GM18868 (cell line): ENCODE measurements around the gene IKZF5.

ENCODE experiments used
- ATAC-seq: cut with Tn5 transposase; IDR thresholded peaks from one replicate; pipeline ENCODE4 v1.9.1; 2021; ENCODE audit warnings: mild to moderate bottlenecking, moderate library complexity; ENCODE audit not compliant: unreplicated experiment

Gene IKZF5, protein sequence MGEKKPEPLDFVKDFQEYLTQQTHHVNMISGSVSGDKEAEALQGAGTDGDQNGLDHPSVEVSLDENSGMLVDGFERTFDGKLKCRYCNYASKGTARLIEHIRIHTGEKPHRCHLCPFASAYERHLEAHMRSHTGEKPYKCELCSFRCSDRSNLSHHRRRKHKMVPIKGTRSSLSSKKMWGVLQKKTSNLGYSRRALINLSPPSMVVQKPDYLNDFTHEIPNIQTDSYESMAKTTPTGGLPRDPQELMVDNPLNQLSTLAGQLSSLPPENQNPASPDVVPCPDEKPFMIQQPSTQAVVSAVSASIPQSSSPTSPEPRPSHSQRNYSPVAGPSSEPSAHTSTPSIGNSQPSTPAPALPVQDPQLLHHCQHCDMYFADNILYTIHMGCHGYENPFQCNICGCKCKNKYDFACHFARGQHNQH

DNA sequence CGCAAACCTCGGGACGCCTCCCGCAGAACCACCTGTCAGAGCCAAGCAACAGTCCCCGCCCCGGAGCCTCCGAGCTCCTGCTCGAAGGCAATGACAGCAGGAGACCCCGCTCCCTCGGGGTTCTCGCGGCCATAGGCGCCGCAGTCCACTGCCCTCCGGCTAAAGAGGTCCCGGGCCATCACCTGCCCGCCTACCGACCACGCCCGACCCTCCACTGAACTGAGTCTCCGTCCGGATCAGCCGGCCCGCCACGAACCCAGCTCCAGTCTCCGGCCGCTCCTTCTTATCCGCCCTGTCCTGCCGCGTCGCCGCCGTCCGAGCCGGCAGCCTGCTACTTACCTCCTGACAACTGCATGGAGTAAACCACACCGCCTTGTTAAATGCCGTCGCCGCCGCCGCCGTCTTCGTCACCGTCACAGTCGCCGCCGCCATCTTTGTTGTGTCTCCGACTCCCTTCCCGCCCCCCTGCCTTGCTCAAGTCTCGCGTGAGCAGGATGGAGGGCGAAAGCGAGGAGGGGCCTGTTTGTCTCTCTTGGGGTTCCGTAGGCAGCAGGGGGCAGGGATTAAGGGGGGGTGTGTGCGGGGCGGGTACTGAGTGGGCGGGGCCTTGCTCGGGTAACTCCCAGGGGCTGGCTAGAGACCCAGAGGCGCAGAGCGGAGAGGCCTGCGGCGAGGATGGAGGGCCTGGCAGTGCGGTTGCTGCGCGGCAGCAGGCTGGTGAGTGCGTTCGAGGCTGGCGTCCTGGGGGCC lies at the start of gene IKZF5, which contains the start of gene ACADSB:
IKZF5 (minus strand) TSS at position 441 of the 750 bp plus-strand sequence. CDS start 10,170 bp downstream, outside the sequence.
ACADSB (plus strand) TSS at position 652 of the 750 bp plus-strand sequence; CDS start at position 676, 24 bp downstream.
- peak; percentile 86 for ATAC-seq

DNA sequence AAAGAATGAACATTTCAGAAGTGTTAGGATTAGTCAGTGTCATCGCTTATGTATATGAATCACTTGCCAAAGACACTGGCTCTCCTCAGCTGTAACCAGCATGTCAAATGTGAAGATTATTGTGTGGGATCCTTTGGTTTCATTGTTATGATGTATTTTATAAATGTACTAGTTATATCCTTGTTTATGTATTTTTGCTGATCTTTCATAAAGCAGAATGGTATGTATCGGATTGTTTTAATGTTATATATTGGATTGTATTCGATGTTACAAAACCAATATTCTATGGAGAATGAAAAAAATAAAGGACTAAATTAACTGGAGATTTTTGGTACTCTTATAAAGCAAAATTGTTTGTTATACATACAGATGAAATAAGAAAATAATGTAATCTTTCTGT lies 49.4 kb upstream of the IKZF5 start:
- no peak for ATAC-seq

DNA sequence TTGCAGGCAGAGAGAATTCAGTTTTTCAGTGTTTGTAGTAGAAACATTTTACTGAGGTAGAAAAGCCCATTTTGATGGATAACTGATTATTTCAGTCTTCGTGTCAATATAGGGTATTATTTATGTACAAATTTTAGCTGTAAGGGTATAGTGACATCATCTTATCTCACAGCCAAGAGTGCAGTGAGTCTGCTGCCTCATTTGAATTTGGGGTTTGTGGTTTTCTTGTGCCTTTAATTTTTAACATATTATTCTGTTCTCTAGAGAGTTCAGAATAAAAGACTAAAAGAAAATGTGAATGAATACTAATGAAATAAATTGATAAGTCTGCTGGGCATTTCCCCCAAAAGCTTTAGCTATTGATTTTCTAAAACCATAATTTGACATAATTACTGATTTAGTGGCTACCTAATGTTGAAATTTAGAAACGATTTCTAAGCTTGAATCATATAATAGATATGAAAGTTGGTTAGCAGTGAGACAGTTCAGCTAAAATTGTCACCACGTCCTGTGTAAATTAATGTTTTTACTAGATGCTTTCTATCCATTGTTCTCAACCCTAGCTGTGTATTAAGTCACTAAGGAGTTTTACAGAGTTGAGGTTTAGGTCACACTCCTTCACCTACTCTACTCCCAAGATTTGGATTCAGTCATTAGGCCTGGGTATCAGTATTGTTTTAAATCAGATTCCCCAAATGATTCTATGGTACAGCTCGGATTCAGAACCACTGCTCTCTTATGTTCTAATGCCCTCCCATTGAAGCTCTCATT lies 37.6 kb upstream of the IKZF5 start:
- ATAC-seq = no peak

DNA sequence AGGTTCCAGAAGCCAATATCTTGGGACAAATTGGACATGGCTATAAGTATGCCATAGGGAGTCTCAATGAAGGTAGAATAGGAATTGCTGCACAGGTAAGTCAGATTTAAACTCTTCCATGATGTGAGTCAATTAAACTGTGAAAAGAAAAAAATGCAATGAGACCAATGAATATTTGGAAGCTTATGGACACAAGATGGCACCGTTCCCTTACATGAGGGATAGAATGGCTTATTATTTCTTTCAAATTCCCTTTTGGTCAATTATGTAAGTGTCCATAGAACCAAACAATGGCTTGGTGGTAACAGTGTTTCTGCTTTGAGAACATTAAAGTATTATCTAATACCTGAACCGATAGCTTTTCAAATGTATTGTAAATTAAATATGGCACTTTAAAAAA lies 35.8 kb upstream of the IKZF5 start:
- no peak for ATAC-seq

DNA sequence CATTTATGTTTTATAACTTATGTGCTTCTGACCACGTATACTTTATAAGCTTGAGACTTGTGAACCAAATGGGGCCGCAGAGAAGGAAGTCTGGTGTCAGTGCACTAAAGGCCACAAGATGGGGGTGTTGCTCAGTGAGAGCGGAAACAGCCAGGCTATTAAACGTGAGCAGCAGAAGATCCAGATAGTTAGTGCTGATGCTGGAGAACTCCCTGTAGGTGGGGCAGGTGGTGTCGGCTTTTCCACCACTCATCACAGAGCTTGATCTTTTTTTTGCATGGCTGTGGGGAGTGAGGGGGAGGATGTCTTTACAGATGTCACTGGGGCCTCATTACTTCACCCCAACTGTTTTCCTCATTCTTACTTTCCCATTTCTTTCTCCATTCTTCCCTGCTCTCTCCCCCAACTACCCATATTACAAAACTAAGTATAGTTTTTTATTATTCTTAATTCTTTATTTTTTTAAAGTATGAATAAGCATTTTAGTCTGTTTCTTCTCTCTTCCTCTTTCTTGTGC lies 34.9 kb upstream of the IKZF5 start:
- peak; percentile 92 for ATAC-seq

DNA sequence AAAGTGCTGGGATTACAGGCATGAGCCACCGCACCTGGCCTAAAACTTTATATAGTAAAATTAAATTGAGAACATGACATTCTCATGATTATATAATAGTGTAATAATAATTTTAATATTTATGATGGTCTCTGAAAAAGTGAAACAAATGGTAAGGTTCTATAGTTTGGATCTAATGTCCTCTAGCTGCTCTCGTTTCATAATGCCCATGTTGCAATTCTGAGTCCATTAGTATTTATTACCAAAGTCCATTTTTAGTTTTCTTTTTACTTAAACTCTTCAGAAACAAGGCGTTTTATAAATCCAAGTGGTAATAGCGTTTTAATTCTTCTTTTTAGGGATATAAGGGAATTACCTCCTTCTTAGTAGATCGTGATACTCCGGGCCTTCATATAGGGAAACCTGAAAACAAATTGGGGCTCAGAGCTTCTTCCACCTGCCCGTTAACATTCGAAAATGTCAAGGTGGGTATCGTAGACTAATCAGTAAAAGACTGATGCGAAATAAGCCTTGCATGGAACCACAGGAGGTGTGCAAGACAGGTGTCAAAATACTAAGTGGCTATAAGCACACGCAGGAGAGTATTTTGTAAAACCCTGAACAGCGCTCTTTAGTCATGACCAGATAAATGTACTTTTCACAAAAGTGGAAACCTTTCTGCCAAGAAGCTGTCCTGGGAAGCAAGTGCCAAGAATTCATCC lies 34.3 kb upstream of the IKZF5 start:
- ATAC-seq = no peak

DNA sequence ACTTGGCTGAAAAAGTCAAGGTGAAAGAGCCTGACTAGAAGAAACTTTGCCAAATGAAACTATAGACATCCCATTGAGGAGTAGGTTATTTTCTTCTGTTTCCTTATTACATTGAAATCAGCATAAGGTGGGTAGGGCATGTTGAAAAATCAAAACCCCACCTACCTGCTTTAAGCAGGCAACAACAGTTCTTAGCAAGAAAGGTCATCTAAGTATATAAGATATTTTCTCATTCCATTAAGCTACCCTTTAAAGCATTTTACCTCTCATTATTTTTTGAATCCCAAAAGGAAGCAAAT lies 31.0 kb upstream of the IKZF5 start:
- ATAC-seq = no peak

DNA sequence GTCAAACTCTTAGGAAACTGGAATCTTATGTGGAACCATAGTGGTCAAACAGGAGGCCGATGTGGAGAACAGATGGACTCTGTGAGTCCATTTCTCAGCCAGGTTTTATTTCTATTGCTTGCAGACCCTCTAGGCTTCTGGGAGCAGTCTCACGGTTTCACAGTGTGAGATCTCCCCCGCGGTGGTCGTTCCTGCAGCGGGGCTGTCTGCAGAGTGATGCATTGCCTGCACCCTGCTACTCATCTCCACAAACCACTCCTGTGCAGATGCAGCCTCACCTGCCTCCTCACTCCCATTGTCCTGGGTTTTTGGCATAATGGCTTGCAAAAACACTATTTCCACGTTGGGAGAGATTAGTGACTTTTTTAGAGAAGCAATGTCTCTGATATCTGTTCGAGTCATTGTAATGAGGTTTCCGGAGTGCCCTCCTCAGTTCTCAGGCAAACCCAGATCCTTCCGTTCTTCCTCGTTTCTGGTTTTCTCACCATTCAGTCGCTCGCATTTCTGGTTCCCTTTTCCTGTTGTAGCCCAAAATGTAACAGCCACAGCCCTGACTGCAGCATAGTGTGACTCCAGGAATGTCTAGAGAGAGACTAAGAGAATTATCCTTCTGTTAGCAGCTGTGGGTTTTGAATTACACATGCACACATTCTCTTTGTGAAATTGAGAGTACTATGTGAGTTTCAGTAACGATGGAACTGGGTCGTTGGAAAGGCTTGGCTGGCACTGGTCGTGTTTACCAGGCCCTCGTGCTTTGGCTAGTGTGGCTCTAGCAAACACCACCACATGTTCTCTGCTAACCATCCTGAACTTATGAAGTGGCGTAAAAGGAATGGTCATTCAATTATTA lies 30.4 kb upstream of the IKZF5 start:
- no peak for ATAC-seq

DNA sequence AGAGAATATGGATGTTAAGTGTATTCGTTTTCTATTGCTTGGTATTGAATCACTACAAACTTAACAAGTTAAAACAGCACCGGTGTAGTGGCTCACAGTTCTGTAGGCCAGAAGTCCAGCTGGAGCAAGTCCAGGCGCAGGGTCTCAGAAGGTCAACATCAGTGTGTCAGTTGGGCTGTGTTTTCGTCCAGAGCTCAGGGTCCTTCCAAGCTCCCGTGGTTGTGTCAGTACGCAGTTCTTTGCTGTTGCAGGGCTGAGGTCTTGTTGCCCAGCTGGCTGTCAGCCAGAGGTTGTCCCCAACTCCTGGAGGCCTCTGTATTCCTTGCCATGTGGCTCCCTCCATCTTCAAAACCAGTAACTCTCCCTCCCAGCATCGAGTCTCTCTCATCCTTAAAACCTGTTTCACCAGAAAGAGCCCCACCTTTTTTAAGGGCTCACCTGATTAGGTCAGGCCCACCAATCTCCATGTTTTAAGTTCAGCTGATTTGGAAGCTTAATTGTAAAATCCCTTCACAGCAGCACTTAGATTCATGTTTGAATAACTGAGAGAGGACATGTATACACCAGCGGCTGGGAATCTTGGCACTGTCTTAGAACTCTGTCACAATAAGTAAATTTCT lies 27.0 kb upstream of the IKZF5 start:
- ATAC-seq = no peak

DNA sequence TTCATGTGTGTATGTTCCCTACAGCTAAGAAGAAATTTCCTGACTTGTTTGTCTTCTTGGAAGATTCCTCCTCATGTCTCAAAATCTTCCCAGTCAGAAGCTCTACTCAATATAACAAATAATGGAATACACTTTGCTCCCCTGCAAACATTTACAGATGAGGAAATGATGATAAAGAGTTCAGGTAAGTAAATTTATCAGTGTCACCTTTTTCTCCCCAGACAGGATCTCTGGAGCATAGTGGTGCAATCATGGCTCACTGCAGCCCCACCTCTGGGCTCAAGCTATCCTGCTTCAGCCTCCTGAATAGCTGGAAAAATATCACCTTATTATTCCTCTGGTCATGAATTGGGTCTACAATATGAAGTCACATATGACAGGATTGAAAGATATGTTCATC lies 25.7 kb upstream of the IKZF5 start:
- ATAC-seq = no peak

DNA sequence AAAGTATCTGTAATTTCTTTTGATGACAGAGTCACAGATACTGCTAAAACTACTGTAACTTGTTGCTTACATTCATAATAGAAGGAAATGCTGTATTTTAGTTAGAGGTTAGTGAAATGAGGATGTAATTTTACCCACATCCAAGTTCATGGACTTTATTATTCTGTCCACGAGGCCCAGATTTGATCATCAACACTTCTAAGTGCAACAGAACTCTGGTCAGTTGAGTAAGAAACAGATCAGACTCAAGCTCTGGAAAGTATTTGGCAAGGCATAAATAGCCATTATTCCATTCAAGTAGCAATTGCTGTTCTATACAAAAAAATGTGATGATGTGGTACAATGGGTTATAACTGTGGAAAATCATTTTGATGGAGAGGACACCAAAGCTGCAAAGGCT lies 22.5 kb upstream of the IKZF5 start:
- no peak for ATAC-seq

DNA sequence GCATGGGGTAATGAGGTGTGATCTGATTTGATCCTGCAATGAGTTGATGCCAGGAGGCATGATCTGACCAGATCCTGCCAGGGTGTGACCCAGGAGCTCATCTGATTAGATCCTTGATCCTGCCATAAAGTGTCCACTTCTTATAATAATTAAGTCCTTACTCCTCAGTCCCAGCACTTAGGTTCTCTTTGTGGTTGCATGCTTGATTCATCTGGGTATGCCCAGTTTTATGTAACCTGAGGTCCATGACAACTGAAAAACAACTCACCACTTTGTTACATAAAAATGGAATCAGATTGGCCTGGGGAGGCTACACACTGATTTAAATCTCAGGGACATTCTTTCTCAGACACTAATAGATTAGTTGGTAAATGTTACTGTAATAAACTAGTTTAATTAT lies 19.3 kb upstream of the IKZF5 start:
- no peak for ATAC-seq

DNA sequence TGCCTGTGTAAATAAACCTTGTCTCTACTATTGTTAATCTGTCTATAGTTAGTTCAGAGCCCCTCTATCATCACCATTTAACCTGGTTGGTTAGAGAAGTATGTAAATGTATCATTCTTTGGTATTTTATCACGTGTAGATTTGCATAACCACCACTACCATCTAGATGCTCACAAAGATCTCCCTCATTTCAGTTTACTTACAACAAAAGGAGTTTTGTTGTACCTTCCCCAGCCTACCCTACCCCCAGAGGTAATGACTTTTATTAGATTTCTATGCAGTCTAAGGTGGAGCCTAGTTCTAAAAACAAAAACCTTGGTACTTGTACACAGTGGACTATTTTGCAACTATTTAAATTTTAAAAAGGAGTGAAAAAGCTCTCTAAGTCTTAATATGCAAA lies 17.7 kb upstream of the IKZF5 start:
- ATAC-seq = no peak

DNA sequence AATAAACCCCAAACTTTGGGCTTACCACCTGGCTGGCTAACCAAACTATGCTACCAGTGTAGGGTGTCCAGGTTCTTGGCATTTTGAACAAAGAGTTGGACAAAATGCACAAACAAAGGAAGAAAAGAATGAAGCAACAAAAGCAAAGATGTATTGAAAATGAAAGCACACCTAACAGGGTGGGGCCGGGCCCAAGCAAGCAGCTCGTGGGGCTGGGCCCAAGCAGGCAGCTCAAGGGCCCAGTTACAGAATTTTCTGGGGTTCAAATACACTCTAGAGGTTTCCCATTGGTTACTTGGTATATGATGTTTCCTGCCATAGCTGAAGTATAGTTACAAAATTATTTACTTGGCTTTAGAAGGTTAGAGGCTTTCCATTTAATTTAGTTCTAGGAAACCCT lies 15.9 kb upstream of the IKZF5 start:
- no peak for ATAC-seq

DNA sequence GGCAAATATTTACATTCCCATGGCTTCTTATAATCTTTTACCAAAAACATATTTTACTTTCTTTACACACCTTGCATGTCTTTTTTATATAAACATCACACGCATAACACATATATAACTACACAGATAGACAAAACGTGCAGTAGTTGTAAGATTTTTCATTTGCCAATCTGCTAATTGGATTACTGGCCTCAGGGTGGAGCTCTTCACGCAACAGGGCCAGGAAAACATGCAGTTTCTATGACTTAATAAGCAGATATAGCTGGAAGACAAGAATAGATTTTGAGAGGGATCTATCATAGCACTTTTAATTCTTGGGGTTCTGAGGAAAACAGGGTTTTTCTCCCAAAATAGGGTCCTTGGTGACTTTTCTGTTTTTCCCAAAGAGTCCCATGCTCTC lies 12.9 kb upstream of the IKZF5 start:
- ATAC-seq = no peak

DNA sequence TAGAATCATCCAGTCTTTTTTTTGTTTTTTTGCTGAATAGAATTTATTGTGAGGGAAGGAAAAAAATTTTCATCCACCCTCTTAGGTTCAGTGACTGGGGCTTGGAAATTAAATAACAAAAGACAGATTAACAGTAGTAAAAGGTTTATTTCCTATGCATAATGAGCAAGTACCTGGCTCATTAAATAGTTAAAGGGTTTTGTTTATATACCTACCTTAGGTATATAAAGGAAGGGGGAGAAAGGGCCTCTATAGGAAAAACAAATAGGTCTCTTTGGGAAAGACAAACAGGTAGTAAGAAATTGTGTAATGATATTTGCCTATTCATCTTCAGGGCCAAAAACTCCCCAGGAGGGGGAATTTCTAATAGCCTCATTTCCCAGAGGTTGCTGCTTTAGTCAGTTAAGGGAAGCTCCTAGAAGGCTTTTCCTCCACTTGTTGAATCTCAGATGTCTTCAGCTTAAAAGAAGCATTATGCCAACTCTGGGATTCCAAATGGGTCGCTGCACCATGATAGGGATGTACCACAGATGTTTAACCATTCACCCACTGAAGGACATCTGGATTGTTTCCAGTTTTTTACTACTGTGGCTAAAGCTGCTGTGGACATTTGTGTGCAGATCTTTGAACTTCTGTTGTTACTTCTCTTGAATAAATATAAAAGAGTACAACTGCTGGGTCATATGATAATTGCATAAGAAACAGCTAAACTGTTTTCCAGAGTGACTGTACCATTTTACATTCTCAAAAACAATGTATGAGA lies 11.5 kb upstream of the IKZF5 start:
- no peak for ATAC-seq

DNA sequence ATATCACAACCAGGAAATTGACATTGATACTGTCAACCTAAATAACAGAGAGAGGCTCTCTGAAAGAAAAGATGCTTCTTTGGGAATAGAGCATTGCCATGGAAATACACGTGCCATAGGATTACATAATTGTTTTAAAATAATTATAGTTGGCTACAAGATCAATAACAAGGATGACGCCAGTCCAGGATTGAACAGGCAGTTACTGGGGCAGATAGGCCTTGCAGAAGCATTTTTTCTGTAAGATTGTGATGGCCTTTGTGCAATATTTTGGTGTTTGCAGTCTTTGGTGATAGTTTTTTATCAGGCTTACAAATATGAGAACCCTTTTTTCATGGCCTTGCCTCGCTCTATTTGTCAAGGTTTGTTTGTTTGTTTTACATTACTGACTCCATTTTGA lies 10.7 kb upstream of the IKZF5 start:
- no peak for ATAC-seq

DNA sequence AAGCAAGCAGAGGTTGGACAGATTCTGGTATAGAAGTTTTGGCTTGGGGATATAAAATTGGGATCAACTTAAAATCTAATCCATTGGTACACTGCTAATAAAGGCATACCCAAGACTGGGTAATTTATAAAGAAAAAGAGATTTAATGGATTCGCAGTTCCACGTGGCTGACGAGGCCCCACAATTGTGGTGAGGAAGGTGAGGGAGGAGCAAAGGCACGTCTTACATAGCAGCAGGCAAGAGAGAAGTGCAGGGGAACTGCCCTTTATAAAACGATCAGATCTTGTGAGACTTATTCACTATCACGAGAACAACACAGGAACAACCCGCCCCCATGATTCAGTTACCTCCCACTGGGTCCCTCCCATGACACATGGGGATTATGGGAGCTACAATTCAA lies 9.9 kb upstream of the IKZF5 start:
- ATAC-seq = no peak
